Suprapubic skin (tissue), 4 donors: ENCODE measurements around the gene CD300A. TPM values are rescaled to one million over a fixed set of nuclear protein-coding genes. Genes with fewer than 3 reads are reported as not detected.

Source experiments
- DNase-seq, 2 donors: peaks; one replicate each; pipeline ENCODE4 v3.0.0-alpha.2; 2019; ENCODE audit warnings: low spot score in 2 of 2
- H3K27ac ChIP-seq: fragments of 200-600 bp; sonication (generic); one replicate; pipeline ENCODE4 v1.5.1; 2019
- H3K27me3 ChIP-seq: fragments of 200-600 bp; sonication (generic); one replicate; pipeline ENCODE4 v1.5.1; 2019
- H3K36me3 ChIP-seq: fragments of 200-600 bp; sonication (generic); one replicate; pipeline ENCODE4 v1.5.1; 2019
- H3K4me1 ChIP-seq: fragments of 200-600 bp; sonication (generic); one replicate; pipeline ENCODE4 v1.5.1; 2019
- H3K4me3 ChIP-seq: fragments of 200-600 bp; sonication (generic); one replicate; pipeline ENCODE4 v1.5.1; 2019; ENCODE audit warnings: mild to moderate bottlenecking
- H3K9me3 ChIP-seq: fragments of 200-600 bp; sonication (generic); one replicate; pipeline ENCODE4 v1.5.1; 2019
- EP300 ChIP-seq: sonication (generic); formaldehyde crosslinking; IDR thresholded peaks from one replicate; pipeline ENCODE4 v1.6.1; 2017; ENCODE audit warnings: antibody characterized with exemption
- POLR2A ChIP-seq, 2 donors: fragments of 450-650 bp; IDR thresholded peaks; one replicate each; pipeline ENCODE4 v1.6.1; 2017; ENCODE audit warnings: antibody characterized with exemption in 2 of 2, mild to moderate bottlenecking in 2 of 2, moderate library complexity in 2 of 2
- POLR2AphosphoS5 ChIP-seq, 3 donors: sonication (generic); formaldehyde crosslinking; IDR thresholded peaks; one replicate each; pipeline ENCODE4 v1.6.1; 2017; ENCODE audit warnings: antibody characterized with exemption in 3 of 3
- WGBS: methylation state at CpG from one replicate; pipeline ENCODE4 v1.1.5; 2018; 5-methylcytosine and 5-hydroxymethylcytosine counted together
- total RNA-seq, 4 donors: library from RNA; depleted of rRNA; stranded (reverse); fragments of >200 nt; gene quantifications; one replicate each; pipeline ENCODE4 v1.1.0, GENCODE V29; 2016
- TF ChIP-seq, protein P1 (sequence below), 2 donors: fragments of 200-600 bp in 1 of 2; fragments of 450-650 bp in 1 of 2; sonication (generic) in 1 of 2; IDR thresholded peaks; one replicate each; pipeline ENCODE4 v1.5.1; 2016 to 2019; ENCODE audit warnings: antibody characterized with exemption in 2 of 2, mild to moderate bottlenecking in 1 of 2, moderate library complexity in 1 of 2

CD300A gene
- total RNA-seq, 4 donors from 2014 or later, result 1.4 to 6.3 (median 2.9) TPM

DNA sequence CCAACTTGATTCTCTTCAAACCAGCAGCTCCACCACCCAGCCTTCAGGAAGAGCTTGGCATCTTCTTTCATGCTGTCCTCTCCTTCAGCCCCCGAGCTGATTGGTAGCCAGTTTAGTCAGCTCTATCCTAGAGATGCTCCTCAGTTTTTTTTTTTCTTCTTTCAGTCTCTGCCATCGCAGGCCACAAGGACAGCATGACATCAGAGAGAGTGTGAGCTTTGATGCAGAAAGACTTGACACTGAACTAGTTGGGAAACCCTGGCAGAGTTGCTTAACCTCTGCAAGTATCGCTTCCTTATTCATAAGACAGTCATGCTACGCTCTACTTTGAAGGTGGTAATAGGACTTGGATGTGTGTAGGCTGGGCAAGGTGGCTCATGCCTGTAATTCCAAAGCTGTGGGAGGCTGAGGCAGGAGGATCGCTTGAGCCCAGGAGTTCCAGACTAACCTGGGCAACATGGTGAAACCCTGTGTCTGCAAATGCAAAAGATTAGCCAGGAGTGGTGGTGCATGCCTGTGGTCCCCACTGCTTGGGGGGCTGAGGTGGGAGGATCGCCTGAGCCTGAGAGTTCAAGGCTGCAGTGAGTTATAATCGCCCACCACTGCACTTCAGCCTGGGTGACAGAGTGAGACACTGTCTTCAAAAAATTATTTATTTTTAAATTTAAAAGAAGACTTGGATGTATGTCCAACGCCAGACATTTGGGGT lies 62.2 kb downstream of the CD300A start:
- H3K27ac ChIP-seq, result no peak overlapping the region
- TF ChIP-seq, protein P1, sequence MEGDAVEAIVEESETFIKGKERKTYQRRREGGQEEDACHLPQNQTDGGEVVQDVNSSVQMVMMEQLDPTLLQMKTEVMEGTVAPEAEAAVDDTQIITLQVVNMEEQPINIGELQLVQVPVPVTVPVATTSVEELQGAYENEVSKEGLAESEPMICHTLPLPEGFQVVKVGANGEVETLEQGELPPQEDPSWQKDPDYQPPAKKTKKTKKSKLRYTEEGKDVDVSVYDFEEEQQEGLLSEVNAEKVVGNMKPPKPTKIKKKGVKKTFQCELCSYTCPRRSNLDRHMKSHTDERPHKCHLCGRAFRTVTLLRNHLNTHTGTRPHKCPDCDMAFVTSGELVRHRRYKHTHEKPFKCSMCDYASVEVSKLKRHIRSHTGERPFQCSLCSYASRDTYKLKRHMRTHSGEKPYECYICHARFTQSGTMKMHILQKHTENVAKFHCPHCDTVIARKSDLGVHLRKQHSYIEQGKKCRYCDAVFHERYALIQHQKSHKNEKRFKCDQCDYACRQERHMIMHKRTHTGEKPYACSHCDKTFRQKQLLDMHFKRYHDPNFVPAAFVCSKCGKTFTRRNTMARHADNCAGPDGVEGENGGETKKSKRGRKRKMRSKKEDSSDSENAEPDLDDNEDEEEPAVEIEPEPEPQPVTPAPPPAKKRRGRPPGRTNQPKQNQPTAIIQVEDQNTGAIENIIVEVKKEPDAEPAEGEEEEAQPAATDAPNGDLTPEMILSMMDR (IDR thresholded peaks at IDR 0.05), result no peak
- TF ChIP-seq POLR2AphosphoS5 (IDR thresholded peaks at IDR 0.05) (no peak), POLR2A (IDR thresholded peaks at IDR 0.05) (no peak), EP300 (no peak)

DNA sequence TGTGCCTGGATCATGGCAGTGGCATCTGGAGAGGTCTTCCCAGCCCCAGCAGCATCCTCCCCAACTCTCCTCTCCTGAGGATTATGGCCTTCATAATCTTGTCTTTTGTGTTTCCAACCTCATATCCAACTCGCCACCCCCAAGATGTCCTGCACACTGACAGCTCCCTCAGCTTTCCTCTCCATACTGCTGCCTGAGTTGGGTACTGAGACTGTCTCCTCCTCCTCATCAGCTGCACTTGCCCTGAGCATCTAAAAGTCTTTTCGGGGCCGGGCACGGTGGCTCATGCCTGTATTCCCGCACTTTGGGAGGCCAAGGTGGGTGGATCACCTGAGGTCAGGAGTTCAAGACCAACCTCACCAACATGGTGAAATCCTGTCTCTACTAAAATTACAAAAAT lies 62.8 kb downstream of the CD300A start:
- WGBS, result 90% methylated on average over 5 of the region's 5 CpGs
- TF ChIP-seq POLR2AphosphoS5 (IDR thresholded peaks at IDR 0.05) (no peak), EP300 (no peak), POLR2A (IDR thresholded peaks at IDR 0.05) (no peak)
- TF ChIP-seq, protein P1 (IDR thresholded peaks at IDR 0.05), result no peak
- no peaks in the 10 kb centered on the region for H3K9me3 ChIP-seq
- H3K4me3 ChIP-seq, result no peak overlapping the region
- H3K27ac ChIP-seq, result no peak overlapping the region
- H3K36me3 ChIP-seq, result no peaks in the 10 kb centered on the region
- H3K4me1 ChIP-seq, result no peaks in the 10 kb centered on the region
- DNase-seq, result peak; percentile 33 to 53
- H3K27me3 ChIP-seq, result peaks cover 3% of the 10 kb centered on the region

More for the DNA sequence above, 62.2 kb downstream of the CD300A start:
- Histone ChIP-seq H3K4me3 (no peak overlapping the region), H3K4me1 (no peaks in the 10 kb centered on the region), H3K27me3 (peaks cover 2% of the 10 kb centered on the region), H3K9me3 (no peaks in the 10 kb centered on the region), H3K36me3 (no peaks in the 10 kb centered on the region)
- WGBS, result 74% methylated on average over 8 of the region's 8 CpGs
- peak; percentile 41 to 43 for DNase-seq

DNA sequence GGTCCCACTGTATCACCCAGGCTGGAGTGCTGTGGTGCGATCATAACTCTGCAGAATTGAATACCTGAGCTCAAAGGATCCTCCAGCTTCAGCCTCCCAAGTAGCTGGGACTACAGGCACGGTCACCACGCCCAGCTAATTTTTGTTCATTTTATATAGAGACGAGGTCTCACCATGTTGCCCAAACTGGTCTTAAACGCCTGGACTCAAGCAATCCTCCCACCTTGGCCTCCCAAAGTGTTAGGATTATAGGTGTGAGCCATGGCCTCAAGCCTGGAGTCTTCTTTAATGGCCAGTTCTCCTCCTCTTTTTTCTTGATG lies 64.4 kb downstream of the CD300A start:
- Histone ChIP-seq H3K4me3 (no peak overlapping the region), H3K27me3 (peaks cover 6% of the 10 kb centered on the region), H3K4me1 (no peaks in the 10 kb centered on the region), H3K36me3 (no peaks in the 10 kb centered on the region), H3K27ac (no peak overlapping the region), H3K9me3 (no peaks in the 10 kb centered on the region)
- WGBS, result 72% methylated on average over 5 of the region's 5 CpGs
- TF ChIP-seq POLR2AphosphoS5 (IDR thresholded peaks at IDR 0.05) (no peak), POLR2A (IDR thresholded peaks at IDR 0.05) (no peak), EP300 (no peak)
- TF ChIP-seq, protein P1 (IDR thresholded peaks at IDR 0.05), result no peak
- DNase-seq, result peak in 1 of 2 donors; percentile 15

DNA sequence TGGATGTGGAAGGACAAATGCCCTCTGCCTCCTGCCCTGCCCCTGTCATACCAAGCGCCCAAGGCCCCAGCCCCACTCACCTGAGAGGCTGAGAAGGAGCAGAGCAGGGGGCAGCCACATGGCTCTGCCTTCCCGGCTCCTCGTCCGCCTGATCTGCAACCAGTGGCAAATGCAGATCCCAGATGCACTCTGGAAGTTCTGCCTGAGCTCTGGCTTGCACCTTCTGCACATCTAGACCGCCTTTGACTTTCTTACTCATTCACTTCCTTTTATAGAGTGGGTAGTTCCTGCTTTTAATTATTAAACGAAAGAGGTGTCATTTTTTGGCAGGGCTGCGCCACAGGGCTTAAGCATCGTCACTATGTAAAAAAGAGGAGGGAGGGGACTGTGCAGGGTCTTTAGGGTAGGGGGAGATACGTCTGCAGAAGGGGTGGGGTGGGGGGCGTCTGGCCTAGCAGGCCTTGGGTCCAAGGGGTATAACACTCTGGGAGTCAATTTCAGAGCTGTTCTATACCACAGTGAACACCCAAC lies 64.9 kb downstream of the CD300A start, which contains the start of gene CD300LB:
Gene CD300LB, minus strand, starts transcription at position 245 of the 531 bp plus-strand sequence. Its CDS starts 125 bp downstream, at position 120.
- no peak within 1 kb of the TSS for H3K4me3 ChIP-seq

DNA sequence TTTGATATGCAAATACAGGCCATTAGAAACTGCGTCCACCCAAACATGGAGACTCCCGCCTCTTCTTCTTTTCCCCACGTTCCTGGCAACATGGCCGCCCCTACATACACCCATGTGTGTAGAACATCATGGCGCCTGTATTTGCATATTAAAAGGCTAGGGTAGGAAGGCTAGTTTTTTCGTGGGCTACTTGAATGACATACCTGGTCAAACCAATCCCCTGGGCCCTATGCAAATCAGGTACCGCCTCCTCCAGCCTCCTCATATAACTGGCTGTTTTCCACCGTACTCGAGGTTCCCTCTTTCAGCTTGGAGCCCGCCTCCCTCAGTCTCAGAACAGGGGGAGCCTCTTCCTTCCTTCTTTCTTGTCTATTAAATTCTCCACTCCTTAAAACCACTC lies 65.7 kb downstream of the CD300A start:
- Histone ChIP-seq H3K4me1 (no peaks in the 10 kb centered on the region), H3K36me3 (no peaks in the 10 kb centered on the region), H3K4me3 (peak overlapping the region; percentile 6), H3K27me3 (peaks cover 9% of the 10 kb centered on the region), H3K9me3 (no peaks in the 10 kb centered on the region), H3K27ac (no peak overlapping the region)
- WGBS, result 61% methylated on average over 10 of the region's 10 CpGs
- TF ChIP-seq POLR2A (IDR thresholded peaks at IDR 0.05) (no peak), EP300 (no peak), POLR2AphosphoS5 (IDR thresholded peaks at IDR 0.05) (no peak)
- TF ChIP-seq, protein P1 (IDR thresholded peaks at IDR 0.05), result no peak
- DNase-seq, result peak; percentile 68 to 79

More for the DNA sequence above, 64.9 kb downstream of the CD300A start, which contains the start of gene CD300LB:
- TF ChIP-seq POLR2AphosphoS5 (IDR thresholded peaks at IDR 0.05) (no peak), POLR2A (IDR thresholded peaks at IDR 0.05) (no peak), EP300 (no peak)
- TF ChIP-seq, protein P1 (IDR thresholded peaks at IDR 0.05), result no peak
- no peaks in the 10 kb centered on the region for H3K4me1 ChIP-seq
- no peaks in the 10 kb centered on the region for H3K36me3 ChIP-seq
- no peak within 1 kb of the TSS for H3K27ac ChIP-seq
- peaks cover 6% of the 10 kb centered on the region for H3K27me3 ChIP-seq
- no peaks in the 10 kb centered on the region for H3K9me3 ChIP-seq
- peak; percentile 38 to 48 for DNase-seq
- 61% methylated on average over 10 of the region's 10 CpGs for WGBS
